ENCODE measurements around the gene C4orf51. TPM values are rescaled to one million over a fixed set of nuclear protein-coding genes. Genes with fewer than 3 reads are reported as not detected.

C4orf51 gene
- total and polyA plus RNA-seq, 2 of the 13 experiments (the other 11 are each of a cell fraction or from before 2014, with no cell fraction given): not detected

GRCh38 chr4:145709843-145710242 lies 29.9 kb downstream of the C4orf51 start:
- H2AFZ ChIP-seq (ENCODE audit: low read length): no peak overlapping the region
- H3K79me2 ChIP-seq (ENCODE audit: insufficient read depth, low read length): no peaks in the 10 kb centered on the region
- H3K4me1 ChIP-seq (ENCODE audit: insufficient read depth, low read length): no peaks in the 10 kb centered on the region
- H3K27ac ChIP-seq (ENCODE audit: extremely low read length, insufficient read depth, low read length): no peak overlapping the region
- no TSS peak for BruUV-seq (replicated peaks)
- no peak for TF ChIP-seq SP4 (CRISPR knock-in tag; IDR thresholded peaks at IDR 0.05)
- no peak for TF ChIP-seq RAD51 (IDR thresholded peaks at IDR 0.05; ENCODE audit: borderline replicate concordance)
- no peak for TF ChIP-seq RORA (CRISPR knock-in tag; IDR thresholded peaks at IDR 0.05)
- no peak for TF ChIP-seq FOSL2 (CRISPR knock-in tag; IDR thresholded peaks at IDR 0.05)
- no peak for TF ChIP-seq ZNF614 (CRISPR knock-in tag; IDR thresholded peaks at IDR 0.05; ENCODE audit: borderline replicate concordance)
- TF ChIP-seq, protein P1, sequence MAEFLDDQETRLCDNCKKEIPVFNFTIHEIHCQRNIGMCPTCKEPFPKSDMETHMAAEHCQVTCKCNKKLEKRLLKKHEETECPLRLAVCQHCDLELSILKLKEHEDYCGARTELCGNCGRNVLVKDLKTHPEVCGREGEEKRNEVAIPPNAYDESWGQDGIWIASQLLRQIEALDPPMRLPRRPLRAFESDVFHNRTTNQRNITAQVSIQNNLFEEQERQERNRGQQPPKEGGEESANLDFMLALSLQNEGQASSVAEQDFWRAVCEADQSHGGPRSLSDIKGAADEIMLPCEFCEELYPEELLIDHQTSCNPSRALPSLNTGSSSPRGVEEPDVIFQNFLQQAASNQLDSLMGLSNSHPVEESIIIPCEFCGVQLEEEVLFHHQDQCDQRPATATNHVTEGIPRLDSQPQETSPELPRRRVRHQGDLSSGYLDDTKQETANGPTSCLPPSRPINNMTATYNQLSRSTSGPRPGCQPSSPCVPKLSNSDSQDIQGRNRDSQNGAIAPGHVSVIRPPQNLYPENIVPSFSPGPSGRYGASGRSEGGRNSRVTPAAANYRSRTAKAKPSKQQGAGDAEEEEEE (CRISPR knock-in tag; IDR thresholded peaks at IDR 0.05; ENCODE audit: borderline replicate concordance): no peak
- TF ChIP-seq, protein P2, sequence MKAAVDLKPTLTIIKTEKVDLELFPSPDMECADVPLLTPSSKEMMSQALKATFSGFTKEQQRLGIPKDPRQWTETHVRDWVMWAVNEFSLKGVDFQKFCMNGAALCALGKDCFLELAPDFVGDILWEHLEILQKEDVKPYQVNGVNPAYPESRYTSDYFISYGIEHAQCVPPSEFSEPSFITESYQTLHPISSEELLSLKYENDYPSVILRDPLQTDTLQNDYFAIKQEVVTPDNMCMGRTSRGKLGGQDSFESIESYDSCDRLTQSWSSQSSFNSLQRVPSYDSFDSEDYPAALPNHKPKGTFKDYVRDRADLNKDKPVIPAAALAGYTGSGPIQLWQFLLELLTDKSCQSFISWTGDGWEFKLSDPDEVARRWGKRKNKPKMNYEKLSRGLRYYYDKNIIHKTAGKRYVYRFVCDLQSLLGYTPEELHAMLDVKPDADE (CRISPR knock-in tag; IDR thresholded peaks at IDR 0.05): no peak
- no peak for TF ChIP-seq PLRG1 (conservative IDR thresholded peaks at IDR 0.05)
- TF ChIP-seq SMAD9 (CRISPR knock-in tag; IDR thresholded peaks at IDR 0.05): no peak
- TF ChIP-seq BRCA1 (CRISPR knock-in tag; IDR thresholded peaks at IDR 0.05): no peak
- TF ChIP-seq ZNF414 (CRISPR knock-in tag; IDR thresholded peaks at IDR 0.05): no peak
- TF ChIP-seq SIN3A (IDR thresholded peaks at IDR 0.05; ENCODE audit: borderline replicate concordance, low read depth, low read length): no peak
- no peak for TF ChIP-seq ZNF879 (CRISPR knock-in tag; IDR thresholded peaks at IDR 0.05)
- no peak for TF ChIP-seq ATF7 (IDR thresholded peaks at IDR 0.05)
- TF ChIP-seq ATF7 (CRISPR knock-in tag; IDR thresholded peaks at IDR 0.05): no peak
- TF ChIP-seq SALL1 (CRISPR knock-in tag; IDR thresholded peaks at IDR 0.05): no peak
- TF ChIP-seq, protein P3, sequence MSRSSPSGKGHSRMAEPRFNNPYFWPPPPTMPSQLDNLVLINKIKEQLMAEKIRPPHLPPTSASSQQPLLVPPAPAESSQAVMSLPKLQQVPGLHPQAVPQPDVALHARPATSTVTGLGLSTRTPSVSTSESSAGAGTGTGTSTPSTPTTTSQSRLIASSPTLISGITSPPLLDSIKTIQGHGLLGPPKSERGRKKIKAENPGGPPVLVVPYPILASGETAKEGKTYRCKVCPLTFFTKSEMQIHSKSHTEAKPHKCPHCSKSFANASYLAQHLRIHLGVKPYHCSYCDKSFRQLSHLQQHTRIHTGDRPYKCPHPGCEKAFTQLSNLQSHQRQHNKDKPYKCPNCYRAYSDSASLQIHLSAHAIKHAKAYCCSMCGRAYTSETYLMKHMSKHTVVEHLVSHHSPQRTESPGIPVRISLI (CRISPR knock-in tag; IDR thresholded peaks at IDR 0.05; ENCODE audit: borderline replicate concordance): no peak
- TF ChIP-seq ZFP36 (IDR thresholded peaks at IDR 0.05; ENCODE audit: borderline replicate concordance, low read depth, low read length, partially characterized antibody): no peak
- no peak for TF ChIP-seq ZFP82 (CRISPR knock-in tag; IDR thresholded peaks at IDR 0.05; ENCODE audit: borderline replicate concordance)
- TF ChIP-seq GTF2F1 (IDR thresholded peaks at IDR 0.05; ENCODE audit: low read length): no peak
- TF ChIP-seq, protein P4, sequence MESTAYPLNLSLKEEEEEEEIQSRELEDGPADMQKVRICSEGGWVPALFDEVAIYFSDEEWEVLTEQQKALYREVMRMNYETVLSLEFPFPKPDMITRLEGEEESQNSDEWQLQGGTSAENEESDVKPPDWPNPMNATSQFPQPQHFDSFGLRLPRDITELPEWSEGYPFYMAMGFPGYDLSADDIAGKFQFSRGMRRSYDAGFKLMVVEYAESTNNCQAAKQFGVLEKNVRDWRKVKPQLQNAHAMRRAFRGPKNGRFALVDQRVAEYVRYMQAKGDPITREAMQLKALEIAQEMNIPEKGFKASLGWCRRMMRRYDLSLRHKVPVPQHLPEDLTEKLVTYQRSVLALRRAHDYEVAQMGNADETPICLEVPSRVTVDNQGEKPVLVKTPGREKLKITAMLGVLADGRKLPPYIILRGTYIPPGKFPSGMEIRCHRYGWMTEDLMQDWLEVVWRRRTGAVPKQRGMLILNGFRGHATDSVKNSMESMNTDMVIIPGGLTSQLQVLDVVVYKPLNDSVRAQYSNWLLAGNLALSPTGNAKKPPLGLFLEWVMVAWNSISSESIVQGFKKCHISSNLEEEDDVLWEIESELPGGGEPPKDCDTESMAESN (CRISPR knock-in tag; conservative IDR thresholded peaks at IDR 0.05): no peak
- H3K4me2 ChIP-seq (ENCODE audit: low read depth, low read length): no peak overlapping the region
- H3K9ac ChIP-seq (ENCODE audit: insufficient read depth, low read depth, low read length): no peak overlapping the region
- intact Hi-C loops (cut with micrococcal nuclease; ENCODE audit: unreplicated experiment) (no loop called here), in situ Hi-C loops (cut with HindIII; ENCODE audit: extremely low pct_ligation_motif_present, low pct_unique_long_range_greater_than_20kb) (no loop called here)
- H3K9me3 ChIP-seq (ENCODE audit: low read length): no peaks in the 10 kb centered on the region
- ATAC-seq (no peak), FAIRE-seq (no peak), DNase-seq (ENCODE audit: low spot score) (no peak)
- no peaks in the 10 kb centered on the region for H4K20me1 ChIP-seq (ENCODE audit: insufficient read depth, low read length)
- POLR2A ChIA-PET: no interaction called here
- H3K36me3 ChIP-seq (replicated peaks in 1 of 2; ENCODE audit: control insufficient read depth in 1 of 2, insufficient read depth in 2 of 2, low read length in 2 of 2): no peaks in the 10 kb centered on the region
- 19% methylated on average over 3 of the region's 3 CpGs for WGBS (ENCODE audit: low lambda C conversion rate)
- CTCF ChIA-PET (ENCODE audit: low intra/inter-chr PET ratio, low total read pairs): no interaction called here
- H3K4me3 ChIP-seq (replicated peaks in 1 of 3; ENCODE audit: insufficient read depth in 1 of 3, low read depth in 2 of 3, low read length in 3 of 3): no peak overlapping the region
- peaks cover 0 to 5% of the 10 kb centered on the region in 2 experiments; a peak in 1 of 5 replicates for H3K27me3 ChIP-seq (ENCODE audit: control insufficient read depth in 1 of 2, insufficient read depth in 2 of 2, low read length in 2 of 2)

Measured in HepG2 (cell line).